H1 (cell line): ENCODE results near the gene CABP1. TPM values are rescaled to one million over a fixed set of nuclear protein-coding genes. Genes with fewer than 3 reads are reported as not detected.

Source experiments
- CTCF ChIA-PET: fragments of 300-600 bp; sonication (Branson Sonifier 250); formaldehyde crosslinking; loops from one replicate; lab custom pipeline; 2021; ENCODE audit not compliant: partially characterized antibody; lab: Charles Lee
- POLR2A ChIA-PET: fragments of 300-600 bp; sonication (Branson Sonifier 250); formaldehyde crosslinking; loops from one replicate; lab custom pipeline; 2021; ENCODE audit warnings: inconsistent platforms; ENCODE audit not compliant: partially characterized antibody; lab: Charles Lee
- DNase-seq, 2 experiments: peaks; one replicate each; pipeline versions ENCODE4 v3.0.0 to v3.0.0-alpha.2; 2010 to 2022; ENCODE audit warnings: low spot score in 2 of 2, low read depth in 1 of 2, mixed read lengths in 1 of 2
- FAIRE-seq: peaks from 2 replicates; lab custom pipeline; 2011; peaks lifted over from hg19 to GRCh38; lab: Jason Lieb, UNC
- H2AFZ ChIP-seq: 2 replicates; pipeline ENCODE4 v1.8.1; 2012; ENCODE audit warnings: low read length, inconsistent platforms
- H2AK5ac ChIP-seq: 2 replicates; pipeline ENCODE4 v1.6.1; 2013; ENCODE audit warnings: low read depth, low read length
- H2BK120ac ChIP-seq: replicated peaks from 2 replicates; pipeline ENCODE3; 2013; ENCODE audit warnings: low read depth, low read length, inconsistent platforms
- H2BK12ac ChIP-seq: 2 replicates; pipeline ENCODE4 v1.6.1; 2013; ENCODE audit warnings: low read depth, low read length
- H2BK15ac ChIP-seq: 2 replicates; pipeline ENCODE4 v1.6.1; 2013; ENCODE audit warnings: low read length
- H2BK20ac ChIP-seq: 2 replicates; pipeline ENCODE4 v1.6.1; 2013; ENCODE audit warnings: low read length
- H2BK5ac ChIP-seq: 2 replicates; pipeline ENCODE4 v1.6.1; 2013; ENCODE audit warnings: low read depth, low read length
- H3K14ac ChIP-seq: 2 replicates; pipeline ENCODE4 v1.6.1; 2013; ENCODE audit warnings: inconsistent platforms; ENCODE audit not compliant: insufficient read length
- H3K18ac ChIP-seq: 2 replicates; pipeline ENCODE4 v1.6.1; 2013; ENCODE audit warnings: low read length; ENCODE audit errors: extremely low read depth
- H3K23ac ChIP-seq: 2 replicates; pipeline ENCODE4 v1.6.1; 2013; ENCODE audit warnings: inconsistent platforms; ENCODE audit not compliant: insufficient read length
- H3K23me2 ChIP-seq: 2 replicates; pipeline ENCODE4 v1.6.1; 2013; ENCODE audit warnings: low read depth, low read length
- H3K27ac ChIP-seq: 2 replicates; pipeline ENCODE4 v1.6.1; 2011; ENCODE audit warnings: low read depth, low read length, inconsistent platforms
- H3K27me3 ChIP-seq, 4 experiments: replicated peaks in 1 of 4; 1 replicate in 1 of 4; 2 replicates in 3 of 4; pipeline versions ENCODE4 v1.6.1 to v1.8.1; 2011 to 2013; ENCODE audit warnings: low read length in 3 of 4, mild to moderate bottlenecking in 3 of 4, inconsistent platforms in 2 of 4, mixed read lengths in 2 of 4, moderate library complexity in 1 of 4; ENCODE audit not compliant: control insufficient read depth in 3 of 4, insufficient read depth in 3 of 4; ENCODE audit errors: extremely low read depth in 1 of 4
- H3K36me3 ChIP-seq, 4 experiments: 2 replicates each; pipeline versions ENCODE4 v1.6.1 to v1.8.1; 2011 to 2013; ENCODE audit warnings: mild to moderate bottlenecking in 4 of 4, low read length in 3 of 4, moderate library complexity in 2 of 4, control low read depth in 1 of 4, inconsistent platforms in 1 of 4; ENCODE audit not compliant: insufficient read depth in 4 of 4, control insufficient read depth in 2 of 4
- H3K4ac ChIP-seq: replicated peaks from 2 replicates; pipeline ENCODE3; 2013; ENCODE audit warnings: low read length, low read depth, mixed read lengths, inconsistent platforms; ENCODE audit not compliant: insufficient read length
- H3K4me1 ChIP-seq, 4 experiments: replicated peaks in 1 of 4; 1 replicate in 1 of 4; 2 replicates in 3 of 4; pipeline versions ENCODE4 v1.6.1 to v1.8.1; 2011 to 2013; ENCODE audit warnings: low read length in 3 of 4, inconsistent platforms in 2 of 4, mixed read lengths in 1 of 4; ENCODE audit not compliant: insufficient read depth in 4 of 4, control insufficient read depth in 3 of 4
- H3K4me2 ChIP-seq, 2 experiments: 2 replicates each; pipeline versions ENCODE4 v1.6.1 to v1.8.1; 2011 to 2013; ENCODE audit warnings: low read depth in 2 of 2, low read length in 2 of 2, control low read depth in 1 of 2, inconsistent platforms in 1 of 2, mild to moderate bottlenecking in 1 of 2; ENCODE audit not compliant: insufficient read depth in 1 of 2
- H3K4me3 ChIP-seq, 4 experiments: fragments of 200-600, 300-600 bp in 1 of 4; sonication (generic), shearing (Covaris generic), sonication (Bioruptor Twin) in 1 of 4; 2 replicates each; pipeline versions ENCODE4 v1.5.1 to v1.8.1; 2011 to 2016; ENCODE audit warnings: low read length in 4 of 4, low read depth in 3 of 4, control low read depth in 2 of 4, inconsistent platforms in 2 of 4, mild to moderate bottlenecking in 2 of 4, mixed read lengths in 1 of 4, moderate library complexity in 1 of 4; ENCODE audit not compliant: insufficient read depth in 2 of 4; ENCODE audit errors: extremely low read depth in 1 of 4
- H3K56ac ChIP-seq: replicated peaks from 2 replicates; pipeline ENCODE3; 2013; ENCODE audit warnings: low read depth, mild to moderate bottlenecking, mixed read lengths, low read length, inconsistent platforms; ENCODE audit not compliant: insufficient read length
- H3K79me1 ChIP-seq: 2 replicates; pipeline ENCODE4 v1.6.1; 2013; ENCODE audit warnings: low read depth, low read length, control low read depth
- H3K79me2 ChIP-seq, 2 experiments: 2 replicates each; pipeline versions ENCODE4 v1.6.1 to v1.8.1; 2012 to 2013; ENCODE audit warnings: low read length in 2 of 2, mild to moderate bottlenecking in 2 of 2, inconsistent platforms in 1 of 2; ENCODE audit not compliant: insufficient read depth in 2 of 2, control insufficient read depth in 1 of 2
- H3K9ac ChIP-seq, 4 experiments: replicated peaks in 1 of 4; 1 replicate in 1 of 4; 2 replicates in 3 of 4; pipeline versions ENCODE4 v1.6.1 to v1.8.1; 2011 to 2013; ENCODE audit warnings: low read depth in 3 of 4, low read length in 3 of 4, control low read depth in 2 of 4, mild to moderate bottlenecking in 2 of 4, moderate library complexity in 2 of 4, inconsistent platforms in 1 of 4; ENCODE audit errors: extremely low read depth in 1 of 4
- H3K9me3 ChIP-seq, 2 experiments: 2 replicates each; pipeline versions ENCODE4 v1.6.1 to v1.8.1; 2012 to 2013; ENCODE audit warnings: mild to moderate bottlenecking in 2 of 2, moderate library complexity in 2 of 2, control low read depth in 1 of 2, inconsistent platforms in 1 of 2, low read depth in 1 of 2, low read length in 1 of 2, mixed read lengths in 1 of 2; ENCODE audit not compliant: insufficient read depth in 2 of 2
- H4K20me1 ChIP-seq, 2 experiments: replicated peaks in 1 of 2; 2 replicates each; pipeline versions ENCODE3 to v1.8.1; 2011 to 2013; ENCODE audit warnings: inconsistent platforms in 2 of 2, low read length in 2 of 2, mild to moderate bottlenecking in 1 of 2; ENCODE audit not compliant: insufficient read depth in 2 of 2, control insufficient read depth in 1 of 2
- H4K5ac ChIP-seq: 2 replicates; pipeline ENCODE4 v1.6.1; 2013; ENCODE audit warnings: low read length, low read depth, mixed read lengths, inconsistent platforms; ENCODE audit not compliant: insufficient read length
- H4K8ac ChIP-seq: 2 replicates; pipeline ENCODE4 v1.8.0; 2013; ENCODE audit warnings: mild to moderate bottlenecking, moderate library complexity, low read length, inconsistent platforms; ENCODE audit not compliant: insufficient read depth; ENCODE audit errors: extremely low read depth
- H4K91ac ChIP-seq: replicated peaks from 2 replicates; pipeline ENCODE3; 2013; ENCODE audit warnings: low read length, mixed read lengths, inconsistent platforms; ENCODE audit not compliant: insufficient read length
- ATF2 ChIP-seq: IDR thresholded peaks from 2 replicates; pipeline ENCODE4 v1.6.1; 2012; ENCODE audit warnings: low read length, inconsistent platforms
- E2F6 ChIP-seq: IDR thresholded peaks from 2 replicates; pipeline ENCODE4 v1.6.1; 2012; ENCODE audit warnings: inconsistent platforms
- RNF2 ChIP-seq: fragments of 200-900, 300-1000 bp; sonication (generic); IDR thresholded peaks from 2 replicates; pipeline ENCODE4 v1.7.1; 2016; ENCODE audit warnings: borderline replicate concordance, low read depth, mild to moderate bottlenecking, antibody characterized with exemption, low read length; ENCODE audit not compliant: poor library complexity, severe bottlenecking; ENCODE audit errors: missing control alignments
- WGBS, 2 experiments: shearing (Covaris generic) in 1 of 2; methylation state at CpG; one replicate each; pipeline versions ENCODE4 v1.1.6 to v1.1.7; 2013 to 2015; ENCODE audit warnings: low lambda C conversion rate in 2 of 2, mixed read lengths in 2 of 2, inconsistent platforms in 1 of 2, low coverage in 1 of 2, missing lambda C conversion rate in 1 of 2; ENCODE audit not compliant: insufficient replicate concordance in 2 of 2, insufficient coverage in 1 of 2, insufficient read length in 1 of 2; ENCODE audit errors: extremely low coverage in 1 of 2, missing lambda C conversion rate in 1 of 2; 5-methylcytosine and 5-hydroxymethylcytosine counted together
- polyA plus RNA-seq, 7 experiments: library from polyadenylated mRNA; depleted of rRNA in 3 of 7; stranded (reverse) in 5 of 7; unstranded in 2 of 7; fragments of >200 nt in 5 of 7; fragments of 200-250 nt in 2 of 7; gene quantifications; 1 replicate in 5 of 7; 2 replicates in 1 of 7; 4 replicates in 1 of 7; pipeline versions ENCODE4 v1.2.1 to v1.2.3, GENCODE V29; 2011 to 2013; ENCODE audit warnings: missing spikeins in 2 of 7, mixed read lengths in 2 of 7
- total RNA-seq: library from RNA; stranded (reverse); fragmentation: NEBNext Ultra II Directional; extraction: Animal tissue kit (Norgen Biotek cat#: 25700); gene quantifications from 2 replicates; pipeline ENCODE4 v1.2.1, GENCODE V29; 2021

Gene CABP1
- total and polyA plus RNA-seq, 2 of the 8 experiments (the other 6 are each of a cell fraction or from before 2014, with no cell fraction given), result 3.9 to 7.4 TPM

DNA sequence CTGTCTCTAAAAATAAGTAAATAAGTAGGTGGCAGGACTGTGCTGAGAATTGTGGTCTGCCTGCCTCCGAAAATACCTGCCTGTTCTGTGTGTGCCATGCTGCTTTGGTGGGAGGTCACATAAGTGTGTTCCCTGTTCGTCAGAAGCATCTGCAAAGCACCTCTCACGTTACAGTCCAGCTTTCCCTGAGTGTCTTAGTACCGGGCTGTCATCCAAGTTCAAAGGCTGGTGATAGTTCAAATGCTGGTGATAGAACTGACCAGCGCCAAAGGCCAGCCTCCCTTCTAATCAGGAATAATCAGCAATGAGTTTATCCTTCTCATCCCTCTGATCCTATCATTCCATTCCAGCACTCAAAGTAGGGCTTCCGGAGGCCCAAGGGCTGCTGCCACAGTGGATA lies 5.6 kb downstream of the CABP1 start:
- Histone ChIP-seq H3K14ac (no peak overlapping the region), H2AFZ (no peak overlapping the region), H2BK12ac (no peak overlapping the region), H3K4me2 (no peak overlapping the region), H4K8ac (no peak overlapping the region), H4K20me1 (peaks cover 0 to 5% of the 10 kb centered on the region in 2 experiments), H3K27ac (no peak overlapping the region), H3K18ac (no peak overlapping the region), H3K36me3 (no peaks in the 10 kb centered on the region), H3K4me1 (peaks cover 0 to 11% (median 8%) of the 10 kb centered on the region in 4 experiments; a peak in 6 of 7 replicates), H3K23me2 (peaks cover 8% of the 10 kb centered on the region; the same call in 1 of the 2 replicates), H4K91ac (no peak overlapping the region), H3K27me3 (peaks cover 0 to 13% (median 10%) of the 10 kb centered on the region in 4 experiments; a peak in 4 of 7 replicates), H3K56ac (no peak overlapping the region), H2AK5ac (no peak overlapping the region), H2BK5ac (no peak overlapping the region), H3K4me3 (no peak overlapping the region), H3K9ac (no peak overlapping the region), H2BK120ac (no peak overlapping the region), H3K23ac (no peak overlapping the region), H3K9me3 (no peaks in the 10 kb centered on the region), H2BK20ac (no peak overlapping the region), H3K4ac (no peak overlapping the region), H3K79me1 (no peaks in the 10 kb centered on the region), H3K79me2 (no peaks in the 10 kb centered on the region), H4K5ac (no peak overlapping the region), H2BK15ac (no peak overlapping the region)
- no peak for TF ChIP-seq RNF2
- no peak for TF ChIP-seq ATF2
- TF ChIP-seq E2F6, result no peak
- ChIA-PET POLR2A (interaction anchor here (1.1 to 1.3 kb wide), 3 partner anchors 22 to 75 kb away, joined by 3 read pairs; no protein-coding TSS in a partner anchor), CTCF (interaction anchor here (0.6 to 7.5 kb wide), 19 partner anchors 12 to 328 kb away, joined by 3 to 111 read pairs (median 6); partner anchors contain the start of genes MLEC, POP5 and UNC119B)
- no peak for FAIRE-seq
- no peak for DNase-seq
- WGBS, 2 experiments, result 88% methylated on average over 6 of the region's 6 CpGs; no CpG with 5 or more reads in 1 of the 2 experiments
